PFSK-1 (cell line): Measurements from ENCODE around the gene SERINC2.

Experiments
- POLR2AphosphoS5 ChIP-seq: IDR thresholded peaks from 2 replicates; pipeline ENCODE4 v1.6.1; 2012; ENCODE audit warnings: low read depth, mild to moderate bottlenecking, control low read depth, low read length, moderate library complexity
- TAF1 ChIP-seq: IDR thresholded peaks from 2 replicates; pipeline ENCODE4 v1.6.1; 2012; ENCODE audit warnings: low read length, control low read depth, borderline replicate concordance; ENCODE audit not compliant: insufficient read depth

- no peak for TF ChIP-seq POLR2AphosphoS5
- TF ChIP-seq TAF1, result no peak
These were observed 26.3 kb downstream of the SERINC2 start for GRCh38 chr1:31439276-31439675.
